ENCODE data around the gene TREM1.
"Not testable (repeated sequence)": the region's sequence is repeated elsewhere in the genome, so short reads cannot be mapped to it uniquely, and the experiment has no call there.

The TREM1 gene

DNA sequence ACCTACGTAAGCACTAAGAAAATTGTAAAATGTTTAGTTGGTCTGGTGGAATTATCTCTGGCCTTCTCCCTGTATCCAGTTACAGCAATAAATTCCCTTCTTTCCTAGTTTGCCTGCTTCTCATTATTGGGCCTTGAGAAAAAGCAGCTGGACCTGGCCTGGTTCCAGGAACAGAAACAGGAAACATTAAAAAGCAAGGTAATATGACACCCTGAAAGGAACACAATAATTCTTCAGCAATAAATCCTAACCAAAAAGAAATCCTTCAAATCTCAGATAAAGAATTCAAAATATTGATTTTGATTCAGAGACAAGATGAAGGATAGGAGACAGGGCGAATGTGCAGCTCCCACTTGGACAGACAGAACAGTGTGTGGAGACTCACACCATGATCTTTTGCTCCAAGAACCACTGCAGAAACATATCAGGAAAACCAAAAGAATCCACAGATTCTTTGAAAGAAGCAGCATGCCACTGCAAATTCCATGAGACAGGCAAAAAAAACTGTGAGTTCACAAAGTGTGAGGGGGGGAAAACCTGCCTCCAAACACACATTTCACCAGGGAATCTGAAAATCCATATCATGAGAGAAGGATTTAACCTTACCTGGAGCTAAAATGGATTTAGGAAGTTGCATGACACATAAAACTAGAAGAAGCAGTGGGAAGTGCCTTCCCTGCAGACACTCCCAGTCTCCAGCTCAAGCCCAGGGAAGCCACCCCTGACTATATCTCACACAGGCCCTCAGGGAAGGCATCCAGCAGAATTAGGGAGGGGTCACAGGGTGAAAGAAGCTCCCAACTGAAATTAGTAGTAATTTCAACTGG lies 28.9 kb downstream of the TREM1 start:
- no peak for DNase-seq

DNA sequence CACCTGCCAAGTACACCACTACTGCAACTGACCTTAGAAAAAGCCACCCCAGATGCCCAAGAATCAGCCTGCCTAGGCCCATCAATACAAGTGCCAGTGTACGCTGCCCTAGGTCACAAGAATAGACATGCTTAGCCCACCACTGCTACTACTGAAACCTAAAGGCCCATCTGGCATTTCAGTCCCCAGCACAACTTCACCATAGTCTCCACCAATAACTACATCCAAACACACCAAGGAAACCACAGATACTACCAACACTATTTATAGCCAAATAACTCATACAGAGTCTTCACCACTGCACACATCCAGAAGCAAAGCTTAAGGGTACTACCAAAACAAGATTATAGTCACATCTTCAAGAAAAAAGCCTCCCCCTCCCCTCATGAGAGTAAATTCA lies 30.1 kb downstream of the TREM1 start:
- DNase-seq: no peak

DNA sequence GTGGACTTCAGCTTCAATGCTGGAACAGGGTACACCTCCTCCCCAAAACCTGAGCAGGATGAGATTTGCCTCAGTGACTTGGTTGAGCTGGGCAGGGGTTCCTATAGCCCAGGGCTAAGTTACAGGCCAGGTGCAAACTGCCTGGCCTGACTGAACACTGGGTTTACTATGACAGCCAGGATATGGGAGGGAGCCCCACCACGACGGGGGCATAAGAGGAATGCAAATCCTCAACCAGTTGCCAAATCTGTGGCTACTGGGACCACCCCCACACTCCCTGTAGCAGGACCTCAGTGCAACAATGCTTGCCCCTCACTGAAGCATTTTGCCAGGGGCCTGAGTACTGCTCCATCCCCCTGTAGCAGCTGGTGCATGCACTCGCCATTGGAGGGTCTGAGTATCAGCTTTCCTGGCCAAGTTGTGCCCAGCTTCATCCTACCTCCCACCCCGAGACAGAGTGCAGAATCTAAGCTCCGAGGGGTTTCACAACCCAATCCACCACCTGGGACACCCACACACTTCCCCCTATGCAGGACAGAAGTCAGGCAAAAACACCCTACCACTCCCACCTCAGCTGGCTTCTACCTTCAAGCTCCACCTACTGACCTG lies 30.7 kb downstream of the TREM1 start:
- no peak for DNase-seq

DNA sequence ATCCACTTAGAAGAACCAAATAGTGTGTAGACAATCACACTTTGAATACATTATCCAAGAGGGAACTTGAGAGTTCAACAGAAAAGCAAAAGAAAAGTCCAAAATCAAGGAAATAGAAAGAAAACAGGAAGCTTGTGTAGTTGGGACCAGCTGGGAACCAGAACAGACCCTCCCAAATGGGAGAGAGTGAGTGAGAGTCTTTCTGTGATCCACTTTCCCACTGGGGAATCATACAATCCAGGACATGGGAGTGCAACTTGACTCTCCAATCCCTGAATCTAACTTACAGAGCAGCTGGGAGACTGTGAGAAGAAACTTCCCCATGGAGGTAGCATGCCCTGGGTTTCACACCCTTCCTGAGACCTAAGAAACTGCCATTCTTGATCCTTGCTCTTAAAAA lies 31.4 kb downstream of the TREM1 start:
- no peak for DNase-seq

DNA sequence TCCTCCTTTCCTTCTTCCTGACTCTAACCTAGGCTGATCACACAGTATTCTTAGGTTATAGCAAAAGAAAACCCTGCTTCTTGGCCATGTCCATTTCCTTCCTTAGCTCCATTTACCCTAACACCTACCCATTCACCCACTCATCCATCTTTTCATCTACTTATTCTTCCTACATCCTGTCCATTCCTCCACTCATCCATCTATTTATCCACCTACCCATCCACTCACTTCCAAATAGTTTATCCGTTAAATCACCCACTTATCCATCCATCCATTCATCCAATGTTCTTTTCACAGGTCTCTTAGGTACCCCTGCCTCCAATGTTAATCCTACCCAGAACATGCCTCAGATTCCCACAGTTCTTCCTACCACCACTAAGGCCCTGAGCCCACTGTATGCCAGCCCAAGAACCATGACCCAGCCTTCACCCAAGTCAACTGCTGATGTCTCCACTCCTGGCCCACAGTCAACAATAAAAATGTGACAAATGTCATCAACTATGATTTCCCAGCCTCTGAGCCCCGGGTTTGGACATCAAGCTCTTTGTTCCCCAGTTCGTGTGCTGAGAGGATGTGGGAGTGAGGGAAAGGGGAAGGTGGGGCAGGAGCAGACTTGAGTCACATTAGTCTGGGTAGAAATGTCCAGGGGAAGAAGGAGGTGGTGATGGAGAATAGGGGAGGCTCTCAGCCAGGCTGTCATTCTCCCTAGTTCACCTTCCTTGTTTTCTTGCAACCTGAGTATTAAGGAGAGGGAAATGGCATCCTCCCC lies 33.9 kb downstream of the TREM1 start:
- DNase-seq: no peak

DNA sequence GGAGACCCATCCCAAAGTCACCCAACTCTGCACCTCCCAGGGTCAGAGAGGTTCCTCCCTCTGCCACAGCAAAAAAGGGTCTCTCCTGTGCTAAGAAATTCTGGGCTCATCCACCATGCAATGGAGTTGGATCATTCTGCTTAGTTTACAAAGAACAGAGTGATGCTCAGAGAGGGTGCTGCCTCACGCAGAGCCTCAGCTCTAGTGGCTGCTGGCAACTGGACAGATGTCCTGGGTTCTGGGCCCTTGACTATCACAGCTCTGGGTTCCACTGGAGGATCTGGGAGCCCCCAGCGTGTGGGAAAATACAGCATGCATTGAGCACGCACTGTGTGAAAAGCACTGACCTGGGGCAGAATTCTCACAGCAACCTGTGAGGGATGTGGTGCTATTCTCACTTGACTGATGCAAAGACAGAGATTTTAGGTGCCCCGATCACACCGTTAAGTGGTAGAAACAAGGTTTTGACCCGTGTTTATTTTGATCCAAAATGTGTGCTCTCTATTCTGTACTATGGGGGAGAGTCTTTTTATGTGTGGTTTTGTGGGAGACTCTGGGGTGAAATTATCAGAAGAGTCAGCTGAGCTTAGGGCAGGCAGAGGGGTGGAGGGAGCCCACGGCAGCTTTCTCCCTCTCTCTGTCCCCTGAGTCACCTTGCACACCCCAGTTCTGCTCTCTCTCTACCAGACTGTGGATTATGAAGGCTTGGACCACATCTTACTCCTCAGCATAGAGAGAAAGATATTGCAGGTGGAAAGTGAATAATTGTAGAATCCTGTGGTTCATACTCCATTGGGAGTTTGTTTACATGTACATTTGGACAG lies 38.4 kb downstream of the TREM1 start:
- DNase-seq: no peak

DNA sequence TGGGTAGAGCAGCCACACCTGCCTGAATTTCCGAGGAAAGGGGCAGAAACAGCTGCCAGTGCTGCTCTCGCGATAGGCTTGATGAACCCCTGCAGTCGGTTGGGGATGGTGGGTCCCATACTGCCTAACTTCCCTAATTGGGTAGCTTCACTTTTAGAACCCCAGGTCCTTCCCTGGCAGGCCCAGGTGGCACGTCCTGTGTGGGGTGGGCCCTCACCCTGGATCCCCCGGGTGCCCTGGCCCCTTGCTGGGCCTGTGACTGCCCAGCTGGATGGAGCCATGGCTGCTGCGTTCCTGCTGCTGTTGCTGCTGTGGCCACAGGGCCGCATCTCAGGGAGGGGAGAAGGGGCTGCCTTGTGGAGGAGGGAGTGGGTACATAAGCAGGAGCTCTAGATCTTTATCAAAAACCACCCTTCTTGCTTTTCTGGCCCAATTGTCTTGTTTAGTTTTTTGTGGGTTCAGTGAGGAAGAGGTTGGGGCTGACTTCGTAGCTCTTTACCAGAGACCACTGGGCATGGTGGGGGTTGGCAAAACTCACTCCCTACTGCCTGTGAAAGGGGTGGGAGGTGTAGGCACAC lies 39.1 kb downstream of the TREM1 start:
- no peak for DNase-seq

DNA sequence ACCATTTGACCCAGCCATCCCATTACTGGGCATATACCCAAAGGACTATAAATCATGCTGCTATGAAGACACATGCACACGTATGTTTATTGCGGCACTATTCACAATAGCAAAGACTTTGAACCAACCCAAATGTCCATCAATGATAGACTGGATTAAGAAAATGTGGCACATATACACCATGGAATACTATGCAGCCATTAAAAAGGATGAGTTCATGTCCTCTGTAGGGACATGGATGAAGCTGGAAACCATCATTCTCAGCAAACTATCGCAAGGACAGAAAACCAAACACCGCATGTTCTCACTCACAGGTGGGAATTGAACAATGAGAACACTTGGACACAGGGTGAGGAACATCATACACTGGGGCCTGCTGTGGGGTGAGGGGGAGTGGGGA lies 40.0 kb downstream of the TREM1 start:
- DNase-seq: not testable (repeated sequence)

DNA sequence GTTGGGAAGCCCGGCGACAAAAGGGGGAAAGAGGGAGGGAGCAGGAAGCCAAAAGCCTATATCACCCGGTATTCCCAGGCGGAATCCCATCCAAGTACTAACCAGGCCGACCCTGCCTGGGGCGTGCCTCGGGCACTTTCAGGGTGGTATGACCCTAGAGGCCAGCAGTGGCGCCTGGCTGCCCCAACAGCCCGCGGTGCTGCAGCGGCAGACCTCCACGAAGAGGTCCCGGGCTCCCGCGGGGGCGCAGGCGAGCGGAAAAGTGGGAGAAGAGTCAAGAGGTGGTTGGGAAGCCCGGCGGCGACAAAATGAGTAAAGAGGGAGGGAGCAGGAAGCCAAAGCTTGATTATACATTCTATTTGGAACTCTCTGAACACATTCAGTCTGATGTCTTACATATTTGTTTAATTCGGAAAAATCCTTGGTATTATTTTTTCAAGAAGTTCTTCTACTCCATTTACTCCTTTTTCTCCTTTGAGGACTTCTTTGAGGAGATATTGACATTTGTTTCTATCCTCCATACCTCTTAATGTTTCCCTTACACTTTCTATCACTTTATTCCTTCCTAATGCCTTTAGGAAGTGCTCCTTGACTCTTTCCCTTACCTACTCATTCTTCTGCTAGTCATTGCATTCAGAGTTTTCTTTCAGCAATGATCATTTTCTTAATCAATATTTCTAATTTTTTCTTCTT lies 46.9 kb downstream of the TREM1 start:
- DNase-seq: no peak

DNA sequence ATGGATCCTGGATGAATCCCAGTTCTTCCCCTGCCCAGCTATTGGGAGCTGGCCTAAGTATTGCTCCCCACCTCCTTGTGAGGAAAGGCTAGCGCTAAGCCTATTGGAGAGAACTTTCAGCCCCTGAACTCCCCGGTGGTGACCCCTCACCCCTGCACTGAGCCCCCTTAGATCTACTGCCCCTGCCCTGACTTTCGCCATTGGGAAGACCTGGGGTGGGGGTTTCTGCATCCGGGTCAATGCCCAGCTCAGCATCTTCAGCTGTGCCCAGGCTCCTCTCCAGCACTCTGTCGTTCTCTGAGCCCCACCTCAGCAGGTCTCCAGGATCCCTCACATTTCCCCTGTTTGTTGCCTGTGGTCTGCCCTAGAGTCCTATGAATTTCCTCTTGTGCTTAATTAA lies 49.4 kb downstream of the TREM1 start:
- DNase-seq: no peak

DNA sequence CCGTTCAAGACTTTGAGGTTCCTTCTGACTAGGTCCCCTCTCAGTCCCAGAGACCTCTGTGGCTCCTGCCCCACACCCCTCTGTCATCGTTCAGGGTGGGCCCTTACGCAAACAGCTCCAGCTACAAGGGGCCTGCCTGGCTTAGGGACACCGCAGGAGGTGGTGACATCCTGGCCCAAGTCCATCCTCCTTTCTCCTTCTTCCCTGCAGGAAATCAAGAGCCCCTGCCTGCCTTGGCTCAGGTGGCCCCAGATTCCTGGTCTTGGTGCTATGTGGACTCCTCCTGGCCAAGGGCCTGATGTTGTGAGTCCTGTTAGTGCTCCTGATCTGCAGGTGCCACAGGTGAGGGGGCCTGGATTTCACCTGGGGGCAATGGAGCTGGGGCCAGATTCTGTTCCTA lies 50.2 kb downstream of the TREM1 start:
- DNase-seq: no peak

DNA sequence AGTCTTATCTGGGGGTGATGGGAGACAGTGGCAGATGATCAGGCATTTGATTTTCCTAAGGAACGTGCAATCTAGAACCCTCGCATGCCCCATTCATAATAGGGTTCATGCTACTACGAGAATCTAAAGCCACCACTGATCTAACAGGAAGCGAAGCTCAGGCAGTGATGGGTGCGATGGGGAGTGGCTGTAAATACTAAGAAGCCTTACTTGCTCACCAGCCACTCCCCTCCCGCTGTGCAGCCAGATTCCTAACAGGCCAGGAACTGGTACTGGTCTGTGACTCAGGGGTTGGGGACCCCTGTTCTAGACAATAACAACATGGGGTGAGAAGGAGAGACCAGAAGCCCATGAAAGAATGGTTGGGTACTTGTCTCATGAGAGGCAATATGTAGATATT lies 53.8 kb downstream of the TREM1 start:
- no peak for DNase-seq

DNA sequence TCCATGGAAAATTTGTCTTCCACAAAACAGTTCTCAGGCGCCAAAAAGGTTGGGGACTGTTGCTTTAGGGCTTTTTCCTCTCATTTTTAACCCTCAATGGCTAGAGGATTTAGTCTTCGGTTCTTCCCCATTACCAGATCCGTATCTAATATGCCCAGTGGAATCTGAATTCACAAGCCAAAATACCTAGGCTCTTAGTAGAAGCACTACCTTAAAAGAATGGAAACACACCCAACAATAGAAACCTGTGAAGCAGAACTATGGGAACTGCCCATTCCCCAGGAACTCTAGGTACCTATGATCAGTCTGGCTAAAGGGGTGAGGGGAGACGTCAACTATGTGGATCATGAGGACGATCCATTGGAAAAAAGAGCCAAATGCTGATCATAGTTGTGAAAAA lies 55.2 kb downstream of the TREM1 start:
- no peak for DNase-seq

DNA sequence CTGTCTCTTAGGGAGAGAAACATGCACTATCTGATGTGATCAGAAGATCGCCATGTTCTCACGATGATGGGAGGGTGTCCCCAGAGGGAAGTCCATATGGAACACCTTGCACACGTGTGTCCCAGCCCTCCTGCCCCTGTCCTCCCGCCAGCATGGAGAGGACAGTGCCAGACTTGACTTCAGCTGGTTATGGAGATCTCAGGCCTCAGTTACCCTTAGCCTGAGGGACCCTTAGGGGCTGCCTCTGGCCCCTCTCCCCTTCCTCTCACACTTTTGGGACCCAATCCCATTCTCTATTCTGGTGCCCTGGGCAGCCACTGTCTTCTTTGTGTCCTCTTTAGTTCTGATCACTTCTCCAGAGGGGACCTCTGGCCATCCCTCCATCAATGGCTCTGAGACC lies 56.8 kb downstream of the TREM1 start:
- DNase-seq: no peak

DNA sequence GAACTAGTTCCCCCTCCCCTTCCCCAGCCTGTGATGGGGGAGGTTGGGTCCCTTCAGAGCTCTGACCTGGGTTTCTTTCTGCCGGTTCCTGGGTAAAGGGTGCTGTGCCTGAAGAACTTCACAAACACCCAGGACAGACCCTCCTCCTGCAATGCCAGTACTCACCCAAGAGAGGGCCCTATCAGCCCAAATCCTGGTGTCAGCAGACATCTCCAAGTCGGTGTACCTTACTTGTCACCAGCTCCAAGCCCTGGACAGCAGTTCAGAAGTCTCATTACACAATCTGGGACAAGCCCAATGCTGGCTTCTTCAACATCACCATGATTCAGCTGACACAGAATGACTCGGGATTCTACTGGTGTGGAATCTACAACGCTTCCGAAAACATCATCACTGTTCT lies 57.9 kb downstream of the TREM1 start:
- no peak for DNase-seq

DNA sequence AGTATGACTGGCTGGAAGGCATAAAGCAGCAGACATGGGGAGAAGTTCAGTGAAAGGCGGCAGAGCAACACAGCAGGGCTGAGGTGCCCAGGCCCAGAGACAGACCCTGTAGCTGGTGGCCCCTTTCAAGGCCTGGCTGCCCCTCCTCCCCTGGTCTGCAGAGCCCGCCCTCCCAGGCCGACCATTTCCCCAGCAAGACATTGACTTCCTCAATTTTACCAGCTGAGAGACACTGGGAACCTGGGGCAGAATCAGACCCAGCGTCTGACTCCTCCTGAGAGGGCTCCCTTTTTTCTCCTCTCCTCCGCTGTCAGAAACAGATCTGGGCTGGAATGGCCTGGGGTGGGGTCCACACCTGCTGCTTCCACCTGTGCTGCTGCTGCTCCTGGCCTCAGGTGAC lies 58.4 kb downstream of the TREM1 start, which contains the start of gene TREML4:
Gene TREML4, plus strand, starts transcription at position 254 of the 400 bp plus-strand sequence. Its CDS starts 79 bp downstream, at position 333.
- DNase-seq: no peak

DNA sequence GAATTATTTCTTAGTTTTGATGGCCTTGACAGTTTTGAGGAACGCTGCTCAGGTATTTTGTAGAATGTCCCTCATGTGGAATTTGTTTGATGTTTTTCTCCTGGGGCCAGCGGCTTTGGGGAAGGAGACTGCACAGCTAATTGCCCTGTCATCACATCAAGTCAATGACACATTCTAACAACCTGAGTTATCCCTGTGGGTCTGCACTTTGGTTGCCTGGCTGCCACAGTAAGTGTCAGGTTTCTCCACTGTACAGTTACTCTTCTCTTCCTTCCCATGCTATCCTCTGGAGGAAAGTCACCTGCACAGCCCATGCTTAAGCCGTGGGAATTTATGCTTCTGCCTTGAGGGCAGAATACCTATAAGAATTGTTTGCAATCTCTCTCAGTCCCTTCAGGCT lies 59.7 kb downstream of the TREM1 start:
- DNase-seq: no peak

DNA sequence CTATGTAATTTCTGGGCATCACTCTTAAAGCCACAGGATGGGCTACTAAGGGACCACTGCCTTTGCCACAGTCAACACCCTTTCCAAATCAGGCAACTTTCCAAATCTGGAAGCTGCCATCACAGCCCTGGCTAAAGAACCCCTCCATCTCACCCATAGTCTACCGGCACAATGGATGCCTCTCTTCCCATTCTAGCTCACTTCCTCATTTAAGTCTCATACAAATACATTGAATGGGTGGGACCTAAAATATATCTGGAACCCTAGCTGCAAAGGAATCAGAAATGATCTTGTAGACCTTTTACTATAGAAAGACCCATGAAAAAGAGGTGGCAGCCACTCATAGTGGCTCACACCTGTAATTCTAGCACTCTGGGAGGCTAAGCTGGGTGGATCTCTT lies 61.7 kb downstream of the TREM1 start:
- DNase-seq: no peak
